NCI-H187 treated with DMSO at 0.1 percent for 48 hours (cell line): ENCODE data around the gene TMEM184B.
A peak's percentile ranks its signal among the peaks of the same experiment; 100 is the strongest.
"Not testable (repeated sequence)": the region's sequence is repeated elsewhere in the genome, so short reads cannot be mapped to it uniquely, and the experiment has no call there.

Source experiments
- DNase-seq: peaks from one replicate; lab custom pipeline; 2025; lab: John Stamatoyannopoulos, UW

The TMEM184B gene

GRCh38 chr22:38249301-38249700 is 23.5 kb downstream of the TMEM184B start:
- no peak for DNase-seq

- no peak for DNase-seq
These were observed 24.5 kb downstream of the TMEM184B start for GRCh38 chr22:38248280-38248679.

DNA sequence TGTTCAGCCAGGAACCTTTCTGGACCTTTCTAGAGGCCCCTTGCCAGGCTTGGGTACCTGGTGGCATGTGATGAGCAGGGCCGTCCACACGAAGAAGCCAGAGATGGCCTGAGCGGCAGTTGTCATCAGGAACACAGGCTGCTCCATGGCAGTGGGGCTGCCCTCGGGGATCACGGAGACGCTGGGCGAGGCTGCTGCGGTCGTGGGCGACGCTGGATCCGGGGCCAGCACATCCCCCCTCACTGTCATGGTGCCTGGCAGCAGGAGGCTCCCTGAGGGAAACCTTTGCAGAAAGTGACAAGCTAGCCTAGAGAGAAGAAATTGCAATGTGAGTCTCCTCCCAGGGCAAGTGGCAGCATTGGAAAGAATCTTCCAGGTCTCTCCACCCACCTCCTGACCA is 25.1 kb downstream of the TMEM184B start:
- no peak for DNase-seq

GRCh38 chr22:38246692-38247091 is 26.1 kb downstream of the TMEM184B start:
- DNase-seq = no peak

DNA sequence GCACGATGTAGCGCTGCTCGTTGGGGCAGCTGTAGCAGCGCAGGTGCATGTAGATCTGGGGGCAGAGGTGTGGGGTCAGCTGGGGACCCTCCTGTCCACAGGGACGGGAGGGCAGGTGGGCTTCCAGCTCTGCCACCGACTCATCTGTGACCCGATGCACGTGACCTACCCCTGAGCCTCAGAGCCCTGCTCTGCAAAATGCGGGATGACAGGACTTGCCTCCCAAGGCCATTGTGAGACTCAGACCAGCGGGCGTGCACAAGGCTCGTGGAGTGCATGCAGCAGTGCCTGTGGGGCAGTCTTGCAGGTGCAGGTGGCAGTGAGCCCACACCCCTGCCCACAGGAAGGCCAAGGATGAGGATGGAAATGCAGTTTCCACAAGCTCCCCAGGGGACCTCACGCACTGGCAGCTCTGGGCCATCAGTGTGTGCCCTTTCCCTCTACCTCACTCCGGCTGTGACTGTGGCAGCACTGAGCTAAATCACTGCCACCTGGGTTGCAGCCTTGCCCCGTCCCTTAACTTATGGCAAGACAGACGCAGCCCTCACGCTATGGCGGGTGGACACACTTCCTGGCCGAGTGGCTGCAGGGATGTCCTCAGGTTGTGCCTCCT is 26.7 kb downstream of the TMEM184B start:
- DNase-seq = no peak

GRCh38 chr22:38244106-38244505 is 28.7 kb downstream of the TMEM184B start:
- no peak for DNase-seq

DNA sequence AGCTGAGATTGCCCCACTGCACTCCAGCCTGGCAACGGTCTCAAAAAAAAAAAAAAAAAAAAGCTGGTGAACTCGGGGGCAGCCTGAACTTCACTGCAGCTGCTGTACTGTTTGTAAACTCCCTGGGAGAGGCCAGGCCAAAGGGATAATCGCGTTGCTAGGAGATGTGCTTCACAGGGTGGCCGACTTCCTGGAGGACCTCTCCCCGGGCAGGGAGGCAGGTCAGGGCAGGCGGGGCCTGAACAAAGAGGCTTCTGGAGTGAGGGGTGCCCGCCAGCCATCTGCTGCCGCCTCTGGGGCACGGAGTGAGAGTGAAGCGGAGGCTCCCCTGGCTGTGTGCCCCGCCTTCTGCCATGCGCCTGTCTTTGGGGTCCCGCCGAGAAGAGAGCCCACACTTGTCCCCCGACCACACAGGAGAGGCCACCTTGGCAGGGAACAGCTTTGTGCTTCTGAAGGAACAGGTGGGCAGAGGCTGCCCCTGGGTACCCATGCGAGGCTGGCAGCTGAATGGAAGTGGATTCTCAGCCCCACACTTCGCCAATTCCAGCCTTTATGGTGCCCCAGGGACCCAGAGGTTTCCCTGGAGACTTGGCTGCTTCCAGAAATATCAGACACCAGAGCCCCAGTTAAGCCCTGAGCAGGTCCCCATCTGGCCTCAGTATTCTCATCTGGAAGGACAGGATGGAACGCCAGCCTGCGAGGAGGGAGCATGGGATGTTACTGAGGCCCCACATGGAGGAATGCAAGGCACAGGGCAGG is 29.6 kb downstream of the TMEM184B start:
- peak; percentile 24 for DNase-seq

DNA sequence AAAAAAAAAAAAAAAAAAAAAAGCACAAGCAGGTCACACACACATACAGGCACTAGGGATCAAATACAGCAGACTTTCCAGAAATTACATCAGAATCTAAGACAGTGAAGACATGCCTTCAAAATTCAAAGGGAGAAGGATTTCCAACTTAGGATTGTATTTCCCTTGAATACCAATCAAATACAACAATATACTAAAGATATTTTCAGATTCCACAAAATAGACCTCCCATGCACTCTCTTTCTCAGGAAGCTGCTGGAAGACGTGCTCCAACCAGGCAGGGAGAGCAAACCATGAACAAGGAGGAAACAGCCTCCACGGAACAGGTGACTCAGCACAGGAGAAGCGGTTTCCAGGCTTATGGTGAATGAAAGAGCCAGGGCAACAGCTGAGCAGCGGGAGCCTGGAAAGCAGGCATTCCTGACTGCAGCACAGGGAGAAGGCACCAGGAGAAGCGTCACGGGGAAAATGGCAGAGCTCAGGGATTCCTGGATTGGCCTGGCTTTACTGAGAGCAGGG is 32.0 kb downstream of the TMEM184B start:
- no peak for DNase-seq

DNA sequence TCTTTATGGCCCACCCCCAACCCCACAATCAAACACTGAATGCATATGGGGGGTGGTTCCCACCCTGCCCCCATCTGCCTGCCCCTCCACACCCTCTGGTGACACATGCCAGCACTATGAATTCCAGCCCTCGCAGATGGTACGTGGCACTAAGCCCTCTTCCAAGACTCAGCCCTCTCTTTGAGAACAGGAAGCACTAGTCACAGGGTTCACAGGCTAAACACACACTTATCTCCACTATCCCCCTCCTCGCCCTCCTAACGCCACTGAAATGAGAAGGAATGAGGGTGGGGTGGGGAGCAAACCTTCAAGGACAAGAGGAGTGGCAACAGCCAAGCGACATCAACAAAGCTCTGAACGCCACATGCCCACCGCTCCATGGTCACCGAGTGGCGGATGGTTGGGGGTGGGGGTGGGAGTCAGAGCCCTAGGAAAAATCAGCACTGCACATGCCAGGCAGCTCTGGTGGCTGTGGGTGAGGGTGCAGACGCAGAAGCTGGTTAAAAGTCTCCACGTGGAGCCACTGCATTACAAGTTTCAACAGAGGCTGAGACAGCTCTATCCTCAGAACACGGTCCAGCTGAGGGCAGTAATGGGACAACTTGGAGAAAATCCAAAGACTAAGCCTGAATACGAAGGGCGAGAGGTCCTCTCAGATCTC is 33.6 kb downstream of the TMEM184B start:
- no peak for DNase-seq

- no peak for DNase-seq
These were observed 34.2 kb downstream of the TMEM184B start for GRCh38 chr22:38238519-38239071.

DNA sequence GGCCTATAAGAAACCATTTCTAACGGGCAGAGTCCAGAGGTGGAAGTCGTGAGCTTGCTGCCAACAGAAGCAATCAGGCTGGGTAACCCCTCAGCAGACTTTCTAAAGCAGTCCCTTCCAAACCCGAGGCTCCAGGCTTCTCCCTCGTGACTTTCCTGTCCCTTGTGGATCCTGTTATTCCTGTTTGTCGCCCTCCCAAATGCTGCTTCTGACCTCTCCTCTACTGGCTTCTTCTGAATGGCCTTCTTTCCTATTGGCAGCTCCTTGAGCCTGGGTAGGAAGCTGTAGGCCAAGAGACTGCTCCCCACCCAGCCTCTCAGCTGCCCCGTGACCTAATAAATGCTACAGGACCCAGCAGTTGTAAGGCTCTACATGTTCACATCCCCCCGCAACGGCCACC is 36.0 kb downstream of the TMEM184B start:
- DNase-seq = no peak

GRCh38 chr22:38235240-38235850 is 37.5 kb downstream of the TMEM184B start:
- no peak for DNase-seq

DNA sequence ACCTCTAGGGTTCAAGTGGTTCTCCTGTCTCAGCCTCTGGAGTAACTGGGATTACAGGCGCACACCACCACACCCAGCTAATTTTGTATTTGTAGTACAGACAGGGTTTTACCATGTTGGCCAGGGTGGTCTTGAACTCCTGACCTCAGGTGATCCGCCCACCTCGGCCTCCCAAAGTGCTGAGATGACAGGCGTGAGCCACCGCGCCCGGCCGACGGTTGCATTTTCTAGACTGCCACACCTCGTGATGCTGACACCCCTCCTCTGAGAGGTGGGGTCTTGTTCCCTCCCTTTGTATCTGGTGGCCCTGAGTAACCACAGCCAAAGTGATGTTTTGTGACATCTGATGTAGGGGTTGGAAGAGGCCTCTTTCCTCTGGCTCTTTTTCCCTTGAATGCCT is 39.0 kb downstream of the TMEM184B start:
- DNase-seq = not testable (repeated sequence)

DNA sequence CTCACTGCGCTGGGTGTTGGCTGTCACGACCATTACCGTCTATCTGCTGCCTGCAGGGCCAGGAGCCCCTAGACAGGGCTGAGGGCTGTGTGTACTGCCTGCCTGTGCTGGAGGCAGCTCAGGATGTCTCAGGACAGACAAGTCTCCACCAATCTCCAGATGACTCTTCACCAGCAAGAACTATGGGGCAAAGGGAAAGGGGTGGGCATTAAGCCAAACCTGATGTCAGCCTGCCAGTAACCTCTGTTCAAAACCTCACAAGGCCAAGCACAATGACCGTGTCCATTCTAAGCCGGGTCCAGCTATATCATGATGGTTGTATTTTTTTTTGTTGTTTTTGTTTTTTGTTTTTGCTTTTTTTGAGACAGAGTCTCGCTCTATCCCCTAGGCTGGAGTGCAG is 39.4 kb downstream of the TMEM184B start:
- no peak for DNase-seq

- no peak for DNase-seq
These were observed 40.6 kb downstream of the TMEM184B start for GRCh38 chr22:38232196-38232595.

DNA sequence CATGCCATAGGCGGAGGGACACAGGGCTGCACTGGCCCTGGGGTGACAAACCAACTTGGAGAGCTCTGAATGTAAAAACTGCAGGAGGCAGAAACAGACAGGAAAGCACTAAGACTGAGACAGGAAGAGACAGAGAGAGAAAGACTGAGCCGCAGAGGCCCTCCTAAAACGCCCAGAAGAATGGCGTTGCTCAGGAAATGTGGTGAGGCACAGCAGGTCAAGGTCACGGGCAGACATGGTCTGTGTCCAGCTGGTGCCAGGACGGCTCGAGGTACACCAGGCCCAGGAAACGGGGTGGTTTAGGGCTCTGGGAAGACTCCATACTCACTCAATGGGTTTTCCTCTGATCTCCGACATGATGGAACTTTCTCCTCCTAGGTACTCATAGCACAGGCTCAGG is 41.9 kb downstream of the TMEM184B start:
- DNase-seq = no peak

DNA sequence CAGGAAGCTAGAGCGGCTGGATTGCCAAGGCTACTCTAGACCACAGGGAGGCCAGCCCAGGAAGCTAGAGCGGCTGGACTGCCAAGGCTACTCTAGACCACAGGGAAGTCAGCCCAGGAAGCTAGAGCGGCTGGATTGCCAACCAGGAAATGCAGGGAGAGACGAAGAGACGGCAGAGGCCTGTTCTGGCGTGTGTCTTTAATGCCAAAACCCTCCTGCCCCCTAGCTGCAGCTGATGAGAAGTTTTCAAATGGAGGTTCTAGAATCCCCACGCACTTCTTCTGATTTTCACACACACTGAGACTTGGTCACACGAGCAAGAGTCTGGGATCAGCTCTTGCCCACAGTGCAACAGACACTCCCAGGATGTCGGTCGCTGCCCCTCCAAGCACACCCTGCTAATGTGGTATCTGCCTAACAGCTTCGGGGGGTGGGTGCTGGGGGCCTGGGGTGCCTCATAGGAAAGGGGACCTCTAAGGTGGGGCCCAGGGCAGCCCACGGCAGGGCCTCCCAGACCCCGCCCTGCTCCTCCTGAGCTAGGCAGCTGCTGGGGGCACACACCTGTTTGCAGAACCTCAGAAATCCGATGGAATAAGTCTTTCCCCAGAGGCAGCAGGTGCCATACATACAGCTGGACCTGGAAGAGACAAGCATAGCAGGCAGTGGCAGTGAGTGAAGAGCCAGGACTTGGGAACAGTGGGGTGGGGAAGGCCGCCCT is 42.5 kb downstream of the TMEM184B start:
- DNase-seq = no peak

DNA sequence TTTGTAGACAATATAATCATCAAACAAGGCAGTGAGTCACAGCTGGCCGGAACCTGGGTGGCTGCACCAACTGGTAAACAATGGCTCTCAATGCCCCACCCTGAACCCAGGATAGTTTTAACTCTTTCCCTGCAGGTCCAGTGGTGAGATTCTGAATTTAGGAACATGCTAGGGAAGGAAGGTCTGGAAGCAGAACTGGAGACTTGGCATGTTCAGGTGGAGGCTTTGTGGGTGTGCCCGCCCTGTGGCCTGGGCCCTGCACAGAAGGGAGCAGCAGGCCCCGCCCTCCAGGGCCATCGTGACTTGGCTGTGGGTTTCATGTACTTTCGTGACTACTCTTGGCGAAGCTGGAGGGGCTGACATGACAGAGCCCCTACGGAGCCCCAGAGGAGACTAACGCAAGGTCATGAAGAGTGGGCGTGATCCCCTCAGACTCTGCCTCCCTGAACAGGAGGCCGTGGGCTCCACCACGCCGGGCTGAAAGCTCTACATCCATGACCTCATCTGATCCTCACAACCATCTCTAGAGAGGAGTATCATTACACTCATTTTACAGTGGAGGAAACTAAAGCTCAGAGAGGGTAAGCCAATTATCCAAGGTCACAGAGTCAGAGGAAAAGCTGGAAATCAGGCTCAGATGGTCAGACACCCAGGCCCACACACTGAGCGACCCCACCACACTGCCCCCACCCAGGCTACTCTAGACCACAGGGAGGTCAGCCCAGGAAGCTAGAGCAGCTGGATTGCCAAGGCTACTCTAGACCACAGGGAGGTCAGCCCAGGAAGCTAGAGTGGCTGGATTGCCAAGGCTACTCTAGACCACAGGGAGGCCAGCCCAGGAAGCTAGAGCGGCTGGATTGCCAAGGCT is 43.7 kb downstream of the TMEM184B start:
- DNase-seq = no peak

DNA sequence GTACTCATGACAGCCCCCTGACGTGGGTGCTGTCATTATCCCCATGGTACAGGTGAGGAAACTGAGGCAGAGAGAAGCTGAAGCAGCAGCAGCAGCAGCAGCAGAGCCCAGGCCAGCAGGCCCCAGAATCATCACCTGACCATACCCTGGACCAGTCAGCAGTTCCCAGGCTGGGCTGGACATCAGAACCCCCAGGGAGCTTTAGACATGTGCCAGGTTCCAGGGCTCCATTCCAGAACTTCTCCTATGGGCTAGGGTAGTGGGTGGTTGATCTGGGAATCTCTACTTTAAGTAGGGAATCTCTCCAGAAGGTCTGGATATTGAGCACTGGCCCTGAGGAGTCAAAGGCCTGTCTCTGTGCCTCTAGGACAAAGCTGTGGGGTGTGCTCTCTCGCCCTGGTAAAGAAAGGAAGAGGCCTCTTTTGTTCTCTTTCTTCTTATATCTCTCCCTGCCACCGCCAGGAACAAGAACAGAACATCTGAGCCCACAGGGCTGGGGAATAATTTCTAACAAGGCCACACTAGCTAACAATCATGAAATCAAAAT is 44.4 kb downstream of the TMEM184B start:
- DNase-seq = no peak
